GM12878 (cell line): ENCODE results near the gene DKK3. TPM values are rescaled to one million over a fixed set of nuclear protein-coding genes. Genes with fewer than 3 reads are reported as not detected.

Experiments used
- ATAC-seq: fragments of 200-7000 bp; cut with Tn5 transposase; 3 replicates; pipeline ENCODE4 v1.9.1; 2020; ENCODE audit warnings: mild to moderate bottlenecking, moderate library complexity
- BruUV-seq: library from RNA; stranded (reverse); fragments of 400-500 nt; replicated peaks from 2 replicates; lab custom pipeline; 2021; lab: Mats Ljungman, UMichigan
- CTCF ChIA-PET: fragments of 300-600 bp; sonication (Branson Sonifier 250); formaldehyde crosslinking; extraction: SDS; loops from one replicate; lab custom pipeline; 2021; ENCODE audit warnings: inconsistent platforms; lab: Yijun Ruan, JAX
- POLR2A ChIA-PET: fragments of 350-600 bp; formaldehyde crosslinking; extraction: SDS; loops from one replicate; lab custom pipeline; 2021; ENCODE audit warnings: inconsistent platforms; lab: Charles Lee
- RAD21 ChIA-PET: fragments of 300-600 bp; sonication (Branson Sonifier 250); formaldehyde crosslinking; loops from one replicate; lab custom pipeline; 2023; ENCODE audit warnings: antibody characterized with exemption; ENCODE audit not compliant: unreplicated experiment; lab: Charles Lee
- SMC1A ChIA-PET: fragments of 300-600 bp; sonication (Branson Sonifier 250); formaldehyde crosslinking; loops from one replicate; lab custom pipeline; 2023; ENCODE audit not compliant: unreplicated experiment, uncharacterized antibody; lab: Charles Lee
- DNase-seq: peaks from one replicate; pipeline ENCODE4 v3.0.0-alpha.2; 2011; ENCODE audit warnings: low read depth, low spot score
- FAIRE-seq: peaks from 3 replicates; lab custom pipeline; 2011; peaks lifted over from hg19 to GRCh38; lab: Jason Lieb, UNC
- H2AFZ ChIP-seq: 2 replicates; pipeline ENCODE4 v1.6.0; 2011; ENCODE audit warnings: low read depth, low read length, control low read depth; ENCODE audit not compliant: control insufficient read depth
- H3K27ac ChIP-seq: 2 replicates; pipeline ENCODE4 v1.5.1; 2011; ENCODE audit warnings: control low read depth; ENCODE audit not compliant: control insufficient read depth, insufficient read depth
- H3K27me3 ChIP-seq, 2 experiments: replicated peaks in 1 of 2; 2 replicates each; pipeline versions ENCODE4 v1.6.0 to v1.6.1; 2011; ENCODE audit warnings: low read length in 1 of 2; ENCODE audit not compliant: control insufficient read depth in 2 of 2, insufficient read depth in 2 of 2
- H3K36me3 ChIP-seq, 2 experiments: 2 replicates each; pipeline ENCODE4 v1.5.1; 2011; ENCODE audit warnings: low read length in 1 of 2; ENCODE audit not compliant: control insufficient read depth in 2 of 2, insufficient read depth in 2 of 2
- H3K4me1 ChIP-seq: 2 replicates; pipeline ENCODE4 v1.6.1; 2011; ENCODE audit warnings: mild to moderate bottlenecking, low read length, moderate library complexity, mixed read lengths; ENCODE audit not compliant: control insufficient read depth, insufficient read depth
- H3K4me2 ChIP-seq: 2 replicates; pipeline ENCODE4 v1.6.0; 2011; ENCODE audit warnings: control low read depth; ENCODE audit not compliant: control insufficient read depth, insufficient read depth
- H3K4me3 ChIP-seq: fragments of 200-600 bp; sonication (generic); 2 replicates; pipeline ENCODE4 v1.5.1; 2016
- H3K79me2 ChIP-seq: 2 replicates; pipeline ENCODE4 v1.6.0; 2011; ENCODE audit warnings: low read length; ENCODE audit not compliant: control insufficient read depth, insufficient read depth
- H3K9ac ChIP-seq: 2 replicates; pipeline ENCODE4 v1.8.0; 2011; ENCODE audit warnings: low read length, control low read depth, mixed read lengths; ENCODE audit not compliant: control insufficient read depth, insufficient read depth
- H3K9me3 ChIP-seq: replicated peaks from 3 replicates; pipeline ENCODE4 v1.5.1; 2011; ENCODE audit warnings: mild to moderate bottlenecking, low read length; ENCODE audit not compliant: control insufficient read depth, insufficient read depth
- H4K20me1 ChIP-seq: 2 replicates; pipeline ENCODE4 v1.6.0; 2011; ENCODE audit not compliant: control insufficient read depth, insufficient read depth
- BRCA1 ChIP-seq: IDR thresholded peaks from 2 replicates; pipeline ENCODE4 v1.6.1; 2011; ENCODE audit warnings: low read depth, low read length, improper control_type of control experiment
- EZH2 ChIP-seq: IDR thresholded peaks from 2 replicates; pipeline ENCODE4 v1.6.1; 2012; ENCODE audit warnings: low read depth, mild to moderate bottlenecking, control low read depth, inconsistent platforms, low read length, borderline replicate concordance; ENCODE audit not compliant: control insufficient read depth
- IRF5 ChIP-seq: fragments of 450-650 bp; IDR thresholded peaks from 2 replicates; pipeline ENCODE4 v1.6.1; 2017; ENCODE audit warnings: borderline replicate concordance
- RELA ChIP-seq: fragments of 450-650 bp; IDR thresholded peaks from 2 replicates; pipeline ENCODE4 v1.8.0; 2014; ENCODE audit warnings: borderline replicate concordance; ENCODE audit not compliant: partially characterized antibody
- RFX5 ChIP-seq: IDR thresholded peaks from 2 replicates; pipeline ENCODE4 v1.6.1; 2011; ENCODE audit warnings: low read depth, low read length, improper control_type of control experiment
- SPI1 ChIP-seq: IDR thresholded peaks from 2 replicates; pipeline ENCODE4 v1.6.1; 2011; ENCODE audit warnings: low read depth, mild to moderate bottlenecking, low read length, moderate library complexity, borderline replicate concordance; ENCODE audit not compliant: insufficient read depth
- USF1 ChIP-seq: IDR thresholded peaks from 2 replicates; pipeline ENCODE4 v1.6.1; 2011; ENCODE audit warnings: borderline replicate concordance, low read depth, mild to moderate bottlenecking, moderate library complexity, mixed read lengths, low read length; ENCODE audit not compliant: insufficient read depth; ENCODE audit errors: extremely low read length
- WGBS: methylation state at CpG from one replicate; pipeline ENCODE4 v1.1.6; 2016; ENCODE audit warnings: low lambda C conversion rate; ENCODE audit not compliant: insufficient replicate concordance, insufficient coverage; ENCODE audit errors: missing lambda C conversion rate; 5-methylcytosine and 5-hydroxymethylcytosine counted together
- in situ Hi-C: fragments of 300-500 bp; cut with MboI; formaldehyde crosslinking; loops from 9 replicates; pipeline ENCODE4 v1.14.3; 2018; ENCODE audit warnings: mixed read lengths
- intact Hi-C: fragments of 100-400 bp; cut with micrococcal nuclease; formaldehyde crosslinking; loops from one replicate; pipeline ENCODE4 v1.14.2; 2022; ENCODE audit not compliant: unreplicated experiment
- polyA plus RNA-seq, 11 experiments: library from polyadenylated mRNA; depleted of rRNA in 4 of 11; unstranded in 6 of 11; stranded (reverse) in 5 of 11; fragments of >200 nt; fragmentation: Nextera tagmentation in 4 of 11; fragmentation: Illumina TruSeq in 1 of 11; extraction: Ambion mirVana in 4 of 11; extraction: Trizol in 1 of 11; gene quantifications; 1 replicate in 1 of 11; 2 replicates in 10 of 11; pipeline versions ENCODE4 v1.2.1 to v1.2.3, GENCODE V29; 2011 to 2016; ENCODE audit warnings: inconsistent platforms in 2 of 11, missing spikeins in 2 of 11, low read depth in 1 of 11
- total RNA-seq, 4 experiments: library from RNA; depleted of rRNA in 3 of 4; stranded (reverse); fragments of >200 nt in 3 of 4; fragmentation: Illumina TruSeq in 1 of 4; extraction: Trizol in 1 of 4; gene quantifications; 2 replicates each; pipeline versions ENCODE4 v1.2.1 to v1.2.3, GENCODE V29; 2013 to 2021

Gene DKK3
- total and polyA plus RNA-seq, 10 of the 15 experiments (the other 5 are each of a cell fraction or from before 2014, with no cell fraction given): 0.07 to 0.16 (median 0.15) TPM; not detected in 7

- Histone ChIP-seq H3K27me3 (no peaks in the 10 kb centered on the region), H3K36me3 (no peaks in the 10 kb centered on the region), H3K9ac (no peak overlapping the region), H3K79me2 (no peaks in the 10 kb centered on the region), H4K20me1 (no peaks in the 10 kb centered on the region), H3K27ac (no peak overlapping the region), H2AFZ (no peak overlapping the region)
- RAD21 ChIA-PET: interaction anchor here (0.7 to 2.6 kb wide), 4 partner anchors 193 to 236 kb away, joined by 4 to 59 read pairs (median 6); no protein-coding TSS in a partner anchor
- intact Hi-C loops: loop anchor here (5.0 kb wide), 1 partner anchor 846 kb away; no protein-coding TSS in a partner anchor
- 38% methylated on average over 7 of the region's 7 CpGs for WGBS
- ATAC-seq: no peak
- SMC1A ChIA-PET: interaction anchor here (0.9 to 5.6 kb wide), 8 partner anchors 10 to 241 kb away, joined by 3 to 26 read pairs (median 4); no protein-coding TSS in a partner anchor
- BruUV-seq: no TSS peak
- TF ChIP-seq RFX5: no peak
- TF ChIP-seq USF1: no peak
- TF ChIP-seq IRF5: no peak
- no peak for TF ChIP-seq EZH2
- TF ChIP-seq RELA: no peak
- TF ChIP-seq SPI1: no peak
- TF ChIP-seq BRCA1: no peak
- TF ChIP-seq, all 136 proteins: peak for 0
- Histone ChIP-seq H3K4me2 (no peak overlapping the region), H3K4me3 (no peak overlapping the region), H3K4me1 (no peaks in the 10 kb centered on the region), H3K9me3 (no peaks in the 10 kb centered on the region)
- DNase-seq (no peak), FAIRE-seq (no peak)
- POLR2A ChIA-PET: no interaction called here
- in situ Hi-C loops: loop anchor here (5.0 kb wide), 3 partner anchors 191 to 249 kb away; no protein-coding TSS in a partner anchor
- CTCF ChIA-PET: interaction anchor here (0.6 to 6.8 kb wide), 8 partner anchors 13 to 254 kb away, joined by 3 to 214 read pairs (median 14); no protein-coding TSS in a partner anchor
Observed at GRCh38 chr11:12045914-12046635, 37.6 kb upstream of the DKK3 start.
